Panc1 (cell line): ENCODE measurements around the gene THPO. TPM values are rescaled to one million over a fixed set of nuclear protein-coding genes. Genes with fewer than 3 reads are reported as not detected.

Experiments used
- ATAC-seq: fragments of 200-7000 bp; cut with Tn5 transposase; 2 replicates; pipeline ENCODE4 v1.9.1; 2020; ENCODE audit warnings: mild to moderate bottlenecking, moderate library complexity
- BruUV-seq: library from RNA; stranded (reverse); fragments of 400-500 nt; replicated peaks from 2 replicates; lab custom pipeline; 2021; lab: Mats Ljungman, UMichigan
- CTCF ChIA-PET: fragments of 300-600 bp; sonication (Branson Sonifier 250); formaldehyde crosslinking; loops from one replicate; lab custom pipeline; 2022; ENCODE audit warnings: antibody characterized with exemption; lab: Charles Lee
- POLR2A ChIA-PET: fragments of 300-600 bp; sonication (Branson Sonifier 250); formaldehyde crosslinking; loops from one replicate; lab custom pipeline; 2022; ENCODE audit warnings: antibody characterized with exemption; lab: Charles Lee
- DNase-seq: peaks from one replicate; pipeline ENCODE4 v3.0.0-alpha.2; 2010; ENCODE audit warnings: low read depth, low spot score
- H3K27ac ChIP-seq: 2 replicates; pipeline ENCODE4 v1.5.1; 2011; ENCODE audit warnings: mild to moderate bottlenecking, low read length, inconsistent platforms
- H3K27me3 ChIP-seq: fragments of 200-500 bp; sonication (Bioruptor generic); 2 replicates; pipeline ENCODE4 v1.6.0; 2014; ENCODE audit warnings: low read length, inconsistent platforms; ENCODE audit not compliant: control insufficient read depth, insufficient read depth
- H3K36me3 ChIP-seq: fragments of 200-500 bp; sonication (Bioruptor generic); 2 replicates; pipeline ENCODE4 v1.5.1; 2014; ENCODE audit warnings: inconsistent platforms, mild to moderate bottlenecking, low read length, moderate library complexity; ENCODE audit not compliant: control insufficient read depth, insufficient read depth
- H3K4me1 ChIP-seq: 2 replicates; pipeline ENCODE4 v1.5.1; 2011; ENCODE audit warnings: inconsistent platforms, mild to moderate bottlenecking, low read length, moderate library complexity; ENCODE audit not compliant: control insufficient read depth, insufficient read depth
- H3K4me3 ChIP-seq, 2 experiments: 2 replicates each; pipeline ENCODE4 v1.5.1; 2011 to 2012; ENCODE audit warnings: low read depth in 2 of 2, low read length in 2 of 2, mild to moderate bottlenecking in 2 of 2, inconsistent platforms in 1 of 2, moderate library complexity in 1 of 2
- H3K9me3 ChIP-seq: fragments of 200-500 bp; sonication (Bioruptor generic); 2 replicates; pipeline ENCODE4 v1.5.1; 2014; ENCODE audit warnings: low read depth, mild to moderate bottlenecking, inconsistent platforms, low read length, moderate library complexity; ENCODE audit not compliant: control insufficient read depth, insufficient read depth
- CTCF ChIP-seq: fragments of 450-650 bp; IDR thresholded peaks from 2 replicates; pipeline ENCODE4 v1.5.1; 2017; ENCODE audit warnings: mild to moderate bottlenecking
- POLR2AphosphoS5 ChIP-seq: IDR thresholded peaks from 2 replicates; pipeline ENCODE4 v1.6.1; 2012; ENCODE audit warnings: mild to moderate bottlenecking, low read depth, low read length, moderate library complexity
- REST ChIP-seq, 2 experiments: IDR thresholded peaks; 2 replicates each; pipeline ENCODE4 v1.6.1; 2011 to 2012; ENCODE audit warnings: low read depth in 2 of 2, control low read depth in 1 of 2, low read length in 1 of 2, mild to moderate bottlenecking in 1 of 2, moderate library complexity in 1 of 2; ENCODE audit not compliant: insufficient read depth in 1 of 2
- SIN3A ChIP-seq: IDR thresholded peaks from 2 replicates; pipeline ENCODE4 v1.6.1; 2012; ENCODE audit warnings: low read depth, mild to moderate bottlenecking, low read length, moderate library complexity, borderline replicate concordance; ENCODE audit not compliant: insufficient read depth
- TCF7L2 ChIP-seq: IDR thresholded peaks from 2 replicates; pipeline ENCODE4 v1.6.1; 2011; ENCODE audit warnings: mild to moderate bottlenecking, low read depth, low read length, inconsistent platforms
- in situ Hi-C: cut with HindIII; loops from 2 replicates; pipeline ENCODE4 v1.10.0; 2016; ENCODE audit warnings: low sequenced_read_pairs, low pct_unique_long_range_greater_than_20kb
- intact Hi-C: fragments of 100-400 bp; cut with micrococcal nuclease; formaldehyde crosslinking; loops from one replicate; pipeline ENCODE4 v1.10.0; 2022; ENCODE audit not compliant: unreplicated experiment
- total RNA-seq: library from RNA; stranded (reverse); gene quantifications from one replicate; pipeline ENCODE4 v1.2.1, GENCODE V29; 2021; ENCODE audit not compliant: unreplicated experiment

Gene THPO
- total RNA-seq, 1 experiment from 2014 or later, result not detected

GRCh38 chr3:184391266-184391665, 13.3 kb upstream of the THPO start:
- intact Hi-C loops, result no loop called here
- no TSS peak for BruUV-seq
- ATAC-seq (no peak), DNase-seq (no peak)
- H3K9me3 ChIP-seq, result no peaks in the 10 kb centered on the region
- TF ChIP-seq CTCF, result no peak
- TF ChIP-seq POLR2AphosphoS5, result no peak
- no peak for TF ChIP-seq SIN3A
- TF ChIP-seq REST (IDR thresholded peaks at IDR 0.05; ENCODE audit: insufficient read depth in 1 of 2, low read depth in 2 of 2, low read length in 1 of 2), result no peak
- no peak for TF ChIP-seq TCF7L2
- ChIA-PET CTCF (no interaction called here), POLR2A (no interaction called here)
- no peaks in the 10 kb centered on the region for H3K36me3 ChIP-seq
- H3K4me3 ChIP-seq, result no peak overlapping the region
- in situ Hi-C loops, result no loop called here
- H3K4me1 ChIP-seq, result no peaks in the 10 kb centered on the region
- no peaks in the 10 kb centered on the region for H3K27me3 ChIP-seq
- H3K27ac ChIP-seq, result no peak overlapping the region

- in situ Hi-C loops, result no loop called here
- Histone ChIP-seq H3K27ac (no peak overlapping the region), H3K9me3 (no peaks in the 10 kb centered on the region), H3K4me3 (no peak overlapping the region), H3K36me3 (no peaks in the 10 kb centered on the region), H3K27me3 (no peaks in the 10 kb centered on the region), H3K4me1 (no peaks in the 10 kb centered on the region)
- ATAC-seq, result no peak
- BruUV-seq, result no TSS peak
- POLR2A ChIA-PET, result no interaction called here
- TF ChIP-seq REST (IDR thresholded peaks at IDR 0.05; ENCODE audit: insufficient read depth in 1 of 2, low read depth in 2 of 2, low read length in 1 of 2), result no peak
- TF ChIP-seq CTCF, result no peak
- no peak for TF ChIP-seq POLR2AphosphoS5
- no peak for TF ChIP-seq SIN3A
- no peak for TF ChIP-seq TCF7L2
- CTCF ChIA-PET, result interaction anchor here (2.0 kb wide), 1 partner anchor 18 kb away, joined by 5 read pairs; no protein-coding TSS in a partner anchor
- intact Hi-C loops, result no loop called here
- no peak for DNase-seq
Observed at GRCh38 chr3:184389935-184390528, 12.0 kb upstream of the THPO start.
